Stomach smooth muscle (tissue), 2 donors: ENCODE results near the gene VPREB1.

ENCODE experiments used
- H3K27ac ChIP-seq: one replicate; pipeline ENCODE4 v1.7.0; 2013; ENCODE audit warnings: mild to moderate bottlenecking, low read length, inconsistent platforms
- H3K27me3 ChIP-seq, 2 donors: one replicate each; pipeline ENCODE4 v1.7.0; 2013; ENCODE audit warnings: low read length in 2 of 2; ENCODE audit not compliant: insufficient read depth in 2 of 2, control insufficient read depth in 1 of 2
- H3K36me3 ChIP-seq, 2 donors: one replicate each; pipeline ENCODE4 v1.7.0; 2013; ENCODE audit warnings: low read length in 2 of 2; ENCODE audit not compliant: control insufficient read depth in 2 of 2, insufficient read depth in 2 of 2
- H3K4me1 ChIP-seq: one replicate; pipeline ENCODE4 v1.7.0; 2013; ENCODE audit warnings: low read length; ENCODE audit not compliant: control insufficient read depth, insufficient read depth
- H3K4me3 ChIP-seq, 2 donors: one replicate each; pipeline ENCODE4 v1.7.0; 2013; ENCODE audit warnings: low read length in 2 of 2
- H3K9ac ChIP-seq, 2 donors: one replicate each; pipeline ENCODE4 v1.7.0; 2013; ENCODE audit warnings: low read length in 2 of 2, mild to moderate bottlenecking in 1 of 2
- H3K9me3 ChIP-seq, 2 donors: one replicate each; pipeline ENCODE4 v1.7.0; 2013; ENCODE audit warnings: low read length in 2 of 2; ENCODE audit not compliant: control insufficient read depth in 2 of 2
- donor health status: healthy.
- donor health status: Pancreatic carcinoma.

VPREB1 gene

DNA sequence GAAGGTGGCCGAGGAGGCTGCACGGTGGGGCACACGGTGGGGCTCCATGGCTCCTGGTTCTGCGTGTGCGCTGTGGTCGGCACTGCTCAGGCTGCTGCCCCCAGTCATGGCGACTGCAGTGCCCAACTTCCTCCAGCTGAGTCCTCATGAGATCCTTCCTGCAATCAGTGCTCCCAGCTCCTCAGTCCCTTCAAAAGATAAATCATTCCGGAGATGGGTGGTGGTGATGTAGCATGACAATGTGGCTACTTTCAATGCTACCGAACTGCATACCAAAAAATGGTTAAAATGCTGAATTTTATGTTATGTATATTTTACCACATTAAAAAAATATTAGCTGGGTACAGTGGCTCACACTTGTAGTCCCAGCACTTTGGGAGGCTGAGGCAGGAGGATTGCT is 14.1 kb upstream of the VPREB1 start:
- Histone ChIP-seq H3K36me3 (no peaks in the 10 kb centered on the region), H3K4me1 (no peaks in the 10 kb centered on the region), H3K4me3 (no peak overlapping the region), H3K27me3 (peaks cover 0 to 2% of the 10 kb centered on the region in 2 donors), H3K9me3 (no peaks in the 10 kb centered on the region), H3K27ac (no peak overlapping the region), H3K9ac (no peak overlapping the region)

DNA sequence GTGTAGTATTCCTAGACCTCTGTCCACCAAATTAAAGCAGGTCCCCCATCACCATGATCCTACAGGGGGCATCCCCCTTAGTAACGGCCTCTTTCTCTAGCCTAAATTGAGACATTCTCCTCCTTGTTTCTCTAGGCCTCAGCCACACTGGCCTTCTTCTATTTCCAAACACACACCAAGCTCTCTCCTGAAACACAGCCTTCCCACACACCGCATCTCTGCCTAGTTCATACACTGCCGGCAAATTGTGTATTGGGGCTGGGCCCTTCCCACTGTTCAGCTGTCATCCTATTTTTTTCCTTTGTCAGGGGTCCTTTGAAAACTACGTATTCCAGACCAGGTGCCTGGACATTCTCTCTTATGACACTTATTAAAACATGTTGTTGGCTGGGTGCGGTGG is 11.5 kb upstream of the VPREB1 start:
- peaks cover 4% of the 10 kb centered on the region in 2 donors for H3K27me3 ChIP-seq
- no peak overlapping the region for H3K4me3 ChIP-seq
- no peaks in the 10 kb centered on the region for H3K36me3 ChIP-seq
- no peak overlapping the region for H3K9ac ChIP-seq
- H3K27ac ChIP-seq, result no peak overlapping the region
- H3K9me3 ChIP-seq, result no peaks in the 10 kb centered on the region
- H3K4me1 ChIP-seq, result no peaks in the 10 kb centered on the region

DNA sequence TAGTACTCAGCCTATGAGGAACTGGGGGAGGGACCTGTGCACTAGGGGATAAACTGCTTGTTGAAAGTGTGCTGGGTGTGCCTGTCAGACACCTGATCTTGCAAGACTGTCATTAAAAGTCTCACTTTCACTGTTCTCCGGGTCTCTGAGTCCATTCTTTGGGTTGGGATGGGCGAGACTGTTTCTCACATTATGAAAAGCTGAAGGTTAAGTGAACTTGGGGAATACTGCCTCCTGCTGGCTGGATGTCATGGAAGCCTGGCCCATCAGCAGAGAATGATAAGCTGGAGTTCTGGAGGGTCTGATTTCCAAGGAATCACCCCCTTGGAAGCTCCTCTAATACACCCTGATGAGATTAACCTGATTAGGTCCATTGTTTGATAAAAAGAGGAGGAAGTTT is 9.0 kb upstream of the VPREB1 start:
- Histone ChIP-seq H3K36me3 (no peaks in the 10 kb centered on the region), H3K27ac (no peak overlapping the region), H3K9ac (no peak overlapping the region), H3K9me3 (no peaks in the 10 kb centered on the region), H3K4me1 (no peaks in the 10 kb centered on the region), H3K27me3 (peaks cover 4 to 6% of the 10 kb centered on the region in 2 donors), H3K4me3 (no peak overlapping the region)

DNA sequence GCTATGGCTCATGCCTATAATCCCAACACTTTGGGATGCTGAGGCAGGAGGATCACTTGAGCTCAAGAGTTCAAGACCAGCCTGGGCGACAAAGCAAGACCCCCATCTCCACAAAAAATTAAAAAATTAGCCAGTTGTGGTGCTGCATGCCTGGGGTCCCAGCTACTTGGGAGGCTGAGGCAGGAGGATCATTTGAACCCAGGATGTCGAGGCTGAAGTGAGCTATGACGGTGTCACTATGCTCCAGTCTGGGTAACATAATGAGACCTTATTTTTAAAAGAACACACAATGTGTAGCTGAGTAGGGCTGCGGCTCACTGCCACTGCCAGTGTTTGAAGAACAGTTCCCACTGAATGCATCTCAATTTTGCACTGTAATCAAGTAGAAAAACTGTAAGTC is 7.1 kb upstream of the VPREB1 start:
- Histone ChIP-seq H3K4me3 (no peak overlapping the region), H3K9ac (no peak overlapping the region), H3K27me3 (peaks cover 9 to 10% of the 10 kb centered on the region in 2 donors), H3K9me3 (no peaks in the 10 kb centered on the region), H3K27ac (no peak overlapping the region), H3K36me3 (no peaks in the 10 kb centered on the region), H3K4me1 (no peaks in the 10 kb centered on the region)

DNA sequence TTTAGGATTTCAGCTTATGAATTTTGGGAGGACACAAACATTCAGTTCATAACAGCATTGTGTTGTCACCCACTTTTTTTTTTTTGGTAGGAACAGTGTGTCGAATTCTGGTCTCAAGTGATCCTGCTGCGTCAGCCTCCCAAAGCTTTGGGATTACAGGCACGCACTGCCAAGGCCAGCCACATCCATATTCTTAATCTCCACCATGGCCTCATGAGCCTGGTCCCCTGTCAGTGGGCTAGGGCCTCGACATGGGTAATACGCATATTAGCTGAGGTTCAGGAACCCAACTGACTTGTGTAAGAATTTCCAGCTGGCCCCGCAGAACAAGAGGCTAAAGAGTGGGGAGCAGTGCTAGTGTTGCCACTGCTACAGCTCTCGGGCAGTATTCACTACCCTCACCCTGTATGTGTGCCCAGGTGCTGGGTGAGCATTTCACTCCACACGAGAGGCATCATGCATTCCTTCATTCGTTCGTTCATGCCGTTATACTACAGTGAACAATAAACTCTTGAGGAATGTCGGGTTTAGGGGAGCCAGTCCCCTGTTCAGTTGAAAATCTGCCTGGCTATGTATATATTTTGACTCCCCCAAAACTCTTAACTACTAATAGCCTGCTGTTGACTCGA is 5.2 kb upstream of the VPREB1 start:
- Histone ChIP-seq H3K9ac (no peak overlapping the region), H3K9me3 (no peaks in the 10 kb centered on the region), H3K27ac (no peak overlapping the region), H3K4me1 (no peaks in the 10 kb centered on the region), H3K4me3 (no peak overlapping the region), H3K27me3 (peaks cover 10 to 18% of the 10 kb centered on the region in 2 donors), H3K36me3 (no peaks in the 10 kb centered on the region)

DNA sequence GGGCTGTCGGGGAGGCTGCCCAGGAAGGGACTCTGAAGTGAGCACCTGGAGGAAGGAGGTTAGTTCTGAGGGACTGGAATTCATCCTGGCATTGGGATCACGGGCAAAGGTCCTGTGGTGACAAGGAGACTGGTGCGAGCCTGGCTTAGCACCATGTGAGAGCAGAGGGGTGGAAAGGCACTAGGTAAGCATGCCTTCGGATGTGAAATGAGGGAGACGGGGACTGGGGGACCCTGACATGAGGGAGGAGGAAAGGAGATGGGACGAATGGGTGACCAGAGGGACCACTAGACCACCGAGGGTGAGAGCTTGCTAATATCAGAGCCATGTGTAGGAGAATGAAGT is 3.1 kb upstream of the VPREB1 start:
- Histone ChIP-seq H3K36me3 (no peaks in the 10 kb centered on the region), H3K9me3 (no peaks in the 10 kb centered on the region), H3K4me1 (no peaks in the 10 kb centered on the region), H3K27me3 (peaks cover 7 to 23% of the 10 kb centered on the region in 2 donors), H3K27ac (no peak overlapping the region), H3K4me3 (no peak overlapping the region), H3K9ac (no peak overlapping the region)

DNA sequence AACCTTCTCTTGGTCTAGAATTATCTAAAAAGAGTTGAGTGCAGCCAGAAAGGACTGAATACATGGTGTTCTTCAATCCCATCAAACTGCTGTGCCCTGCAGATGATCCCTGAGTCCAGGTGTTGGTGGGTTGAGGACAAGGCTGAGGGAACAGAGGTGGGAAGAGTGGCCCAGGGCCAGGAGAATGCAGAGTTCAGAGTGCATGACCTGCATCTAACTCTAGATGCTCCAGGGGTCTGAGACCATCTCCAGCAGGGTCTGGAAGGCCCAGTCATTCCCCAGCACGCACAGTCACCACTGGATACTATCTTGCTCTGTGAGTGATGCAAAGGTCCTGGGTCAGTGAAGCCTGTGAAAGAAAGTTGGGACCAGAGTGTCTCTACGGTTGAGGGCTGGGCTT is 2.1 kb upstream of the VPREB1 start:
- no peak overlapping the region for H3K9ac ChIP-seq
- H3K36me3 ChIP-seq, result no peaks in the 10 kb centered on the region
- no peaks in the 10 kb centered on the region for H3K9me3 ChIP-seq
- H3K4me3 ChIP-seq, result no peak overlapping the region
- H3K27ac ChIP-seq, result no peak overlapping the region
- H3K27me3 ChIP-seq, result peaks cover 10 to 25% of the 10 kb centered on the region in 2 donors
- H3K4me1 ChIP-seq, result no peaks in the 10 kb centered on the region

DNA sequence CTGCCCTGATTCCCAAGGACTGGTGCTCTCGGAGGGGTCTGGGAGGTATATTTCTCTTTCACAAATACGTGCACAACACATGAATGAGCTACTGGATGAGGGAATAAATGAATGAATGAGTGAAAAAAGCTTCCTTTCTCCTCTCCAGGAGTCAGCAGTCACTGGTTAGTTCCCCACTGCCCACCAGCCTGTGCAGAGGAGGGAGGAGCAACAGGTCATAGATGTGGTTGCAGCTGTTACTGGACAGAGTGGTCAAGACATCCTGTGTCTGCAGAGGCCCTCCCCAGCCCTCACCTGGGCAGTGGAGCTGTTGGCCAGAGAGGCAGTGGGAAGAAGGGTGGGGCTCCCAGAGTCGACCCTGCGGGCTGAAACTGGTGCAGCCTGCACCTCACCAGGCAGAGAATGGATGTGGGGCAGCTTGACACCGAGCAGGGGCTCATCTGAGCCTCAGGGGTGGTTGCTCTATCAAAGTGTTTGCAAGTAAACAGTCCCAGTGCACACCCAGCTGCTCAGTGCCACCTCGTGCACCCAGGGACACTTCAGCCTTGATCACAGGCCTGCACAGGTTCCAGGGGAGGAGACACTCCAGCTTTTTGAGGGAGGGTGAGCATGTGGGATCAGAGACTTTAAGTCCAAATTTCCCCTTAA is 1.4 kb upstream of the VPREB1 start:
- H3K27ac ChIP-seq, result no peak overlapping the region
- H3K27me3 ChIP-seq, result peaks cover 10 to 25% of the 10 kb centered on the region in 2 donors
- H3K9me3 ChIP-seq, result no peaks in the 10 kb centered on the region
- H3K36me3 ChIP-seq, result no peaks in the 10 kb centered on the region
- no peak overlapping the region for H3K9ac ChIP-seq
- no peaks in the 10 kb centered on the region for H3K4me1 ChIP-seq
- no peak overlapping the region for H3K4me3 ChIP-seq

DNA sequence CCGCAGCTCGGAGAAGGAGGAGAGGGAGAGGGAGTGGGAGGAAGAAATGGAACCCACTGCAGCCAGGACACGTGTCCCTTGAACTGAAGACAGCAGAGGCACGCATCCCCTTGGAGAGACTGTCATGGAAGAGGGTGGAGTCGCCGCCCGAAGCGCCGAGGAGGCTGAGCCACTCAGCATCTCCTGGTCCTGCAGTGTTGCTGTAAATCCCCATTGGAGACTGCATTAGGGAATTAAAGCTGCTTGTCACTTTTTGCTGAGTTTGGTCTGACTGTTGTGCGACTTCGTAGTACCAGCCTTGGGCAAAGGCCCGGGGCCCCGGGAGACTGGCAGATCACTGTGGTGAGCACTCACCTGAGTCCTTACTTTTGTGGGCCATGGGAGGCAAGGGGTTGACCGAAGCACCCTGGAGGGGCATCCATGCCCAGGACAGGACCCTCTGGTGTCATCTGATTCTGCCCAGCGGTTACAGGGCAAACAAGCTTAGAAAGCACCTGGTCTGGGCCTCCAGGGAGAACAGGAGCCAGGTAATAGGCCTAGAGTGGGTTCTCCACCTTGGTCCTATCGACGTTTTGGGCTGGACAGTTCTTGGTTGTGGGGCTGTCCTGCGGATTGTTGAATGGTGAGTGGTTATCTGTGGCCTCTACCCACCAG is 797 bp downstream of the VPREB1 start:
- Histone ChIP-seq H3K9ac (no peak overlapping the region), H3K36me3 (no peaks in the 10 kb centered on the region), H3K9me3 (no peaks in the 10 kb centered on the region), H3K27me3 (peaks cover 8 to 27% of the 10 kb centered on the region in 2 donors), H3K4me3 (no peak overlapping the region), H3K27ac (no peak overlapping the region), H3K4me1 (no peaks in the 10 kb centered on the region)

DNA sequence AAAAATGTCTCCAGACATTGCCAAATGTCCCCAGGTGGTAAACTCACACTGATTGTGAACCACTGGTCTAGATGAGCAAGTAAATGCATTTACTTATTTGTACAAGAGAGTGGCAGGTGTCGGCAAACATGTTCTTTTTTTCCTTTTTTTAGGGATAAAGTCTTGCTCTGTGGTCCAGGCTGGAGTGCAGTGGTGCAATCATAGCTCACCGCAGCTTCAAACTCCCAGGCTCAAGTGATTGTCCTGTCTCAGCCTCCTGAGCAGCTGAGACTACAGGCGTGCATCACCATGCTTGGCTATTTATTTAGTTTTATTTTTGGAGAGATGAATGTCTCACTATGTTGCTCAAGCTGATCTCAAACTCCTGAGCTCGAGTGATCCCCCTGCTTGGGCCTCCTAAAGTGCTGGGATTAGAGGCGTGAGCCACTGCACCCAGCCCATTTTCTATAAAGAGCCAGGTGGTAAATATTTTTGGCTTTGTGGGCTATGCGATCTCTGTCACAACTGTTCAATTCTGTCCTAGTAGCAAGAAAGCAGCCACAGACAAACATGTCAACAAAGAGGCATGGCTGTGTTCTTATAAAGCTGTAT is 1.4 kb downstream of the VPREB1 start:
- H3K4me1 ChIP-seq, result no peaks in the 10 kb centered on the region
- no peak overlapping the region for H3K27ac ChIP-seq
- no peak overlapping the region for H3K4me3 ChIP-seq
- no peaks in the 10 kb centered on the region for H3K9me3 ChIP-seq
- H3K27me3 ChIP-seq, result peaks cover 8 to 27% of the 10 kb centered on the region in 2 donors
- no peak overlapping the region for H3K9ac ChIP-seq
- H3K36me3 ChIP-seq, result no peaks in the 10 kb centered on the region

DNA sequence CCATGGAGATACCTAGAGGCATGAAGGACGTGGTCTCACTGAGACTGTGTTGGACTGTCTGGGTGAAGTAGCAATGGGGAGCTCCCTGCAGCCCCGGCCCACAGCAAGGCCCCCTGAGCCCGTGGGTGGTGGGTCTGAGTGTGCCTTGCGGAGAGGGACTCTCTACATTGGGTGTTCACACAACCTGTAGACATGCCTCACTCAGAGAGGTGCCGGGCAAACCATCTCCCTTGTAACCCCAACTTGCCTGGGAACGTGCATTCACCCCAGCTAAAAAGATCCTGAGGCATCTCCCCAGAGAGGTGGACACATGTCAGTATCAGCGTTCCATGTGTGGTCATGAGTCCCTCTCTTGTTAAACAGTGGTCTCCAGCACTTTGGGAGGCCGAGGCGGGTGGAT is 2.1 kb downstream of the VPREB1 start:
- H3K36me3 ChIP-seq, result no peaks in the 10 kb centered on the region
- no peak overlapping the region for H3K9ac ChIP-seq
- H3K4me1 ChIP-seq, result no peaks in the 10 kb centered on the region
- H3K9me3 ChIP-seq, result no peaks in the 10 kb centered on the region
- no peak overlapping the region for H3K27ac ChIP-seq
- peaks cover 5 to 24% of the 10 kb centered on the region in 2 donors for H3K27me3 ChIP-seq
- H3K4me3 ChIP-seq, result no peak overlapping the region
